Measurements from ENCODE around the gene PEAK1. TPM values are rescaled to one million over a fixed set of nuclear protein-coding genes. Genes with fewer than 3 reads are reported as not detected.

PEAK1 gene
- total RNA-seq, 4 donors from 2014 or later, result 31.0 to 49.3 (median 35.0) TPM

DNA sequence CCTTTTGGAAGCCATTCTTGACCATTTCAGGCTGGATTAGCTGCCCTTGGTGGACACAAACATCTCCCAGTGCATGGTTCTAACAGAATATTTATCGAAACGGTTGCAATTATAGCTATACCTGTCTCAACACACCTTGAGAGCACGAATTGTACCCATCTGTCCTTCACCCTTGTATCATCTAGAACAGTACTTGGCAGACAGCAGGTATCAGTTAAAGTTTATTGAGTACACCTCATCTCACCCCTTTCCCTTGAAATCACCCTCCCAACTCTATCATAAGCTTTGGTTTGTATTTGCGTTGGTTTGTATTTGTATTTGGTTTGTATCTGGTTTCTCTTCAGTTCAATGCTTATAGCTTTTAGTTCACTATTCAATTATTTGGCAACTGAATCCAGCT lies 361.4 kb downstream of the PEAK1 start:
- no peak overlapping the region for H3K4me3 ChIP-seq (replicated peaks in 1 of 3)
- DNase-seq, result no peak
- H3K4me1 ChIP-seq, result peaks cover 31 to 33% of the 10 kb centered on the region in 2 donors
- no peak overlapping the region for H3K27ac ChIP-seq
- 98 to 100% methylated on average over 4 of the region's 4 CpGs for WGBS, 2 donors
- TF ChIP-seq POLR2A (IDR thresholded peaks at IDR 0.05), result no peak
- TF ChIP-seq, protein P1, sequence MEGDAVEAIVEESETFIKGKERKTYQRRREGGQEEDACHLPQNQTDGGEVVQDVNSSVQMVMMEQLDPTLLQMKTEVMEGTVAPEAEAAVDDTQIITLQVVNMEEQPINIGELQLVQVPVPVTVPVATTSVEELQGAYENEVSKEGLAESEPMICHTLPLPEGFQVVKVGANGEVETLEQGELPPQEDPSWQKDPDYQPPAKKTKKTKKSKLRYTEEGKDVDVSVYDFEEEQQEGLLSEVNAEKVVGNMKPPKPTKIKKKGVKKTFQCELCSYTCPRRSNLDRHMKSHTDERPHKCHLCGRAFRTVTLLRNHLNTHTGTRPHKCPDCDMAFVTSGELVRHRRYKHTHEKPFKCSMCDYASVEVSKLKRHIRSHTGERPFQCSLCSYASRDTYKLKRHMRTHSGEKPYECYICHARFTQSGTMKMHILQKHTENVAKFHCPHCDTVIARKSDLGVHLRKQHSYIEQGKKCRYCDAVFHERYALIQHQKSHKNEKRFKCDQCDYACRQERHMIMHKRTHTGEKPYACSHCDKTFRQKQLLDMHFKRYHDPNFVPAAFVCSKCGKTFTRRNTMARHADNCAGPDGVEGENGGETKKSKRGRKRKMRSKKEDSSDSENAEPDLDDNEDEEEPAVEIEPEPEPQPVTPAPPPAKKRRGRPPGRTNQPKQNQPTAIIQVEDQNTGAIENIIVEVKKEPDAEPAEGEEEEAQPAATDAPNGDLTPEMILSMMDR (IDR thresholded peaks at IDR 0.05), result no peak
- no peaks in the 10 kb centered on the region for H3K27me3 ChIP-seq
- no peaks in the 10 kb centered on the region for H3K9me3 ChIP-seq
- intact Hi-C loops (cut with DNase I), result no loop called here
- H3K36me3 ChIP-seq, result no peaks in the 10 kb centered on the region

DNA sequence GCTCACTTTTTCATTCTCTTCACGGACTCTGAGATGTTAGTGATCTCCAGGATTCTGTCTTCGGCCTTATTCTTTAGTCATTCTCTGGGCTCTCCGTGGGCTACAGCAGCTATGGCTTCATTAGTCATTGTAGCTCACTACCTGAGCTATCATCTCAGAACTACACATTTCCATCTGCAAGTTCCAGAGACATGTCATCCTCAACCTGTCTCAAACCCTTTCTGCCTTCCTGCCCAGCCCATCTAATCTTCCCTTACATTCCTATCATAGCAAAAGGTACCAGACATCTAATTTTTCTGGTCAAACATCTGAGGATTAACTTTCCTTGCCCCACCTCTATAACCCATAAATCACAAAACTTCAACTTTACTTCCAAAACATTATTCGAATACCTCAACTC lies 362.2 kb downstream of the PEAK1 start:
- no peaks in the 10 kb centered on the region for H3K27me3 ChIP-seq
- H3K36me3 ChIP-seq, result peaks cover 0 to under 1% of the 10 kb centered on the region in 2 donors
- no peak for DNase-seq
- TF ChIP-seq, protein P1 (IDR thresholded peaks at IDR 0.05), result no peak
- no peak overlapping the region for H3K4me3 ChIP-seq (replicated peaks in 1 of 3)
- intact Hi-C loops (cut with DNase I), result no loop called here
- H3K4me1 ChIP-seq, result peaks cover 30 to 33% of the 10 kb centered on the region in 2 donors
- whole genome bisulfite sequencing, 2 donors, result 89 to 96% methylated on average over 4 of the region's 4 CpGs
- H3K27ac ChIP-seq, result no peak overlapping the region
- H3K9me3 ChIP-seq, result no peaks in the 10 kb centered on the region

DNA sequence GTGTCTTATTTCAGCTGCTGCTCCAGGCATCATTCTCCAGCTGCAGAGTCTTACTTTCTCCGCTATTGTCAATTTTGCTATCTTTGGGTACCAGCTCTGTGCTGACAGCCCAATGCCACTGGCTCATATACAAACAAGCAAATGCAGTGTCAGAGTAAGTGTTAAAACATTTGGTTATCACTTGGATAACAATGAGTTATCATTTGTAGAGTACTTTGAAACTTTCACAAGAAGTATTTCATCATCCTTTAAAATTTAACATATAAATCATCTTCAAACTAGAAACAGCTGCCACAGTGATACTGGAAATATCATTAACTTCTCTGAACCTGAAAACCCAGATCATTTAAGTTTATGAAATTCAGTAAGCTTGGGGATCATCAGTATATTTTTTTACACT lies 362.8 kb downstream of the PEAK1 start:
- peaks cover 28 to 29% of the 10 kb centered on the region in 2 donors for H3K4me1 ChIP-seq
- no peaks in the 10 kb centered on the region for H3K27me3 ChIP-seq
- no peak for DNase-seq
- WGBS, 2 donors, result 96 to 100% methylated on average over 1 of the region's 1 CpG
- no peak overlapping the region for H3K27ac ChIP-seq
- no peak overlapping the region for H3K4me3 ChIP-seq (replicated peaks in 1 of 3)
- intact Hi-C loops (cut with DNase I), result no loop called here
- peaks cover 4 to 5% of the 10 kb centered on the region in 2 donors for H3K36me3 ChIP-seq
- no peaks in the 10 kb centered on the region for H3K9me3 ChIP-seq
- TF ChIP-seq, protein P1 (IDR thresholded peaks at IDR 0.05), result no peak
- TF ChIP-seq POLR2A (IDR thresholded peaks at IDR 0.05), result no peak

DNA sequence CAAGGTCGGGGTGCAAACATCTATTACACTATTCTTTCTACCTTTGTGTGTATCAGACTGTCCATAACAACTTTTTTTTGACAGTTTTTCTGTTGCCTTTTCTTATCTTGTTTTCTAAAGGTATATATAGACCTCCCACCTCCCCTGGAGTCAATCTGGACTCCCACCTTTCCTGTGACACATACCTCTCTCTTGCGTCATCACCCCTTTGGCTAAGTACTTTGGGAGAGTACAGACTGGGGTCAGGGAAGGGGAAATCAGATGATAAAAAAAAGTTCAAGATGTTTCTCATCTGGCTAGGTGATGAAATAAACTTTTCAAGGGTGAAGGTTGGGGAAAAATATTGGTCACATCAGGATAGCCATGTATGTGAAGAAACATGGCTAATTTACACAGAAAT lies 366.2 kb downstream of the PEAK1 start:
- Histone ChIP-seq H3K36me3 (peaks cover 9 to 13% of the 10 kb centered on the region in 2 donors), H3K27me3 (no peaks in the 10 kb centered on the region), H3K4me3 (replicated peaks in 1 of 3) (no peak overlapping the region), H3K27ac (no peak overlapping the region), H3K9me3 (no peaks in the 10 kb centered on the region), H3K4me1 (no peaks in the 10 kb centered on the region)
- 95 to 99% methylated on average over 2 of the region's 2 CpGs for WGBS, 2 donors
- TF ChIP-seq, protein P1 (IDR thresholded peaks at IDR 0.05), result no peak
- no peak for TF ChIP-seq POLR2A (IDR thresholded peaks at IDR 0.05)
- no peak for DNase-seq
- intact Hi-C loops (cut with DNase I), result no loop called here

DNA sequence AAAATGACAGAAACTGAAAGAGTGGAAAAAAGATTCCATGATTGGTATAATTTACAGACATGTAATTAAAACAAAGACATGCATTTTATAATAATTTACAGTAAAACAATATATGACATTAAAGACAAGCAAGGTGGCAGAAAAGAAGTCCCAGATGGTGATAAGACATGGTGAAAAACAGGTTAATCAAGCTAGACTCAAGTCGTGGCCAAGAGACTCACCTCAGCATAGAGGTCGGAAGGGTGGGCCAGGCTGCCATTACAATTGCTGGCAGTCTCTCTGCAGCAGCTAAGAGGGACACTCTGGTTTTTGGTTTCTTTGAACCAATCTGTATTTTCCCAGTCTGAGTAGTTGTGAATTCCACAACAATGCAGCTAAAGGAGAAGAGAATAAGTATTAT lies 367.3 kb downstream of the PEAK1 start:
- Histone ChIP-seq H3K9me3 (no peaks in the 10 kb centered on the region), H3K4me1 (no peaks in the 10 kb centered on the region), H3K36me3 (peaks cover 9 to 13% of the 10 kb centered on the region in 2 donors), H3K27ac (no peak overlapping the region), H3K27me3 (no peaks in the 10 kb centered on the region), H3K4me3 (replicated peaks in 1 of 3) (no peak overlapping the region)
- 59 to 65% methylated on average over 2 of the region's 2 CpGs for WGBS, 2 donors
- TF ChIP-seq, protein P1 (IDR thresholded peaks at IDR 0.05), result no peak
- TF ChIP-seq POLR2A (IDR thresholded peaks at IDR 0.05), result no peak
- no peak for DNase-seq
- intact Hi-C loops (cut with DNase I), result no loop called here

Other genes starting within 250 kb of the PEAK1 start
- 10 to 100 TPM; 33.1 to 48.7 (median 40.5) TPM for gene HMG20A, start 784 bp upstream of the PEAK1 start, total RNA-seq
- 1 to 10 TPM in 2 of 4 donors, under 1 TPM in 1, not detected in 1; 0.13 to 1.1 (median 1.0) TPM for gene LINGO1, start 212.8 kb upstream of the PEAK1 start, total RNA-seq